GM23338 (cell line): ENCODE measurements around the gene BBOX1.
"Not testable (repeated sequence)": the region's sequence is repeated elsewhere in the genome, so short reads cannot be mapped to it uniquely, and the experiment has no call there.

Source experiments
- CREB1 ChIP-seq: fragments of 250-450 bp; sonication (Bioruptor Pico); IDR thresholded peaks from 2 replicates; pipeline ENCODE4 v1.5.0; 2020; ENCODE audit warnings: low read depth, mild to moderate bottlenecking, moderate library complexity
- ETS1 ChIP-seq: IDR thresholded peaks from 2 replicates; pipeline ENCODE4 v1.6.1; 2016; ENCODE audit warnings: antibody characterized with exemption
- EZH2 ChIP-seq: fragments of 200-600 bp; sonication (generic); IDR thresholded peaks from one replicate; pipeline ENCODE4 v1.8.0; 2017; ENCODE audit warnings: antibody characterized with exemption, mild to moderate bottlenecking, low read depth; ENCODE audit not compliant: unreplicated experiment
- EZH2phosphoT487 ChIP-seq: fragments of 200-600 bp; sonication (generic); IDR thresholded peaks from one replicate; pipeline ENCODE4 v1.8.1; 2018; ENCODE audit warnings: antibody characterized with exemption; ENCODE audit not compliant: unreplicated experiment
- JUNB ChIP-seq: IDR thresholded peaks from one replicate; pipeline ENCODE4 v1.6.1; 2016; ENCODE audit warnings: antibody characterized with exemption; ENCODE audit not compliant: unreplicated experiment
- NANOG ChIP-seq: IDR thresholded peaks from 2 replicates; pipeline ENCODE4 v1.6.1; 2016; ENCODE audit warnings: antibody characterized with exemption, borderline replicate concordance
- POLR2AphosphoS5 ChIP-seq: IDR thresholded peaks from 2 replicates; pipeline ENCODE4 v1.6.1; 2016; ENCODE audit warnings: antibody characterized with exemption, low read depth
- STAT1 ChIP-seq: IDR thresholded peaks from one replicate; pipeline ENCODE4 v1.6.1; 2016; ENCODE audit warnings: antibody characterized with exemption; ENCODE audit not compliant: unreplicated experiment
- TF ChIP-seq, protein P1 (sequence below), 2 experiments: fragments of 200-600 bp in 1 of 2; sonication (generic) in 1 of 2; conservative IDR thresholded peaks; 2 replicates each; pipeline versions ENCODE4 v1.5.1 to v1.6.1; 2016 to 2017; ENCODE audit warnings: antibody characterized with exemption in 2 of 2, low read depth in 2 of 2, mild to moderate bottlenecking in 2 of 2, moderate library complexity in 1 of 2
- TF ChIP-seq, protein P2 (sequence below): IDR thresholded peaks from one replicate; pipeline ENCODE4 v1.6.1; 2018; ENCODE audit warnings: antibody characterized with exemption; ENCODE audit not compliant: unreplicated experiment

- not testable (repeated sequence) for TF ChIP-seq POLR2AphosphoS5; JUNB; NANOG; CREB1 (CRISPR knock-in tag); EZH2phosphoT487; EZH2; STAT1; ETS1
- TF ChIP-seq, protein P1, sequence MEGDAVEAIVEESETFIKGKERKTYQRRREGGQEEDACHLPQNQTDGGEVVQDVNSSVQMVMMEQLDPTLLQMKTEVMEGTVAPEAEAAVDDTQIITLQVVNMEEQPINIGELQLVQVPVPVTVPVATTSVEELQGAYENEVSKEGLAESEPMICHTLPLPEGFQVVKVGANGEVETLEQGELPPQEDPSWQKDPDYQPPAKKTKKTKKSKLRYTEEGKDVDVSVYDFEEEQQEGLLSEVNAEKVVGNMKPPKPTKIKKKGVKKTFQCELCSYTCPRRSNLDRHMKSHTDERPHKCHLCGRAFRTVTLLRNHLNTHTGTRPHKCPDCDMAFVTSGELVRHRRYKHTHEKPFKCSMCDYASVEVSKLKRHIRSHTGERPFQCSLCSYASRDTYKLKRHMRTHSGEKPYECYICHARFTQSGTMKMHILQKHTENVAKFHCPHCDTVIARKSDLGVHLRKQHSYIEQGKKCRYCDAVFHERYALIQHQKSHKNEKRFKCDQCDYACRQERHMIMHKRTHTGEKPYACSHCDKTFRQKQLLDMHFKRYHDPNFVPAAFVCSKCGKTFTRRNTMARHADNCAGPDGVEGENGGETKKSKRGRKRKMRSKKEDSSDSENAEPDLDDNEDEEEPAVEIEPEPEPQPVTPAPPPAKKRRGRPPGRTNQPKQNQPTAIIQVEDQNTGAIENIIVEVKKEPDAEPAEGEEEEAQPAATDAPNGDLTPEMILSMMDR (conservative IDR thresholded peaks at IDR 0.05; ENCODE audit: low read depth in 2 of 2) = not testable (repeated sequence)
- TF ChIP-seq, protein P2, sequence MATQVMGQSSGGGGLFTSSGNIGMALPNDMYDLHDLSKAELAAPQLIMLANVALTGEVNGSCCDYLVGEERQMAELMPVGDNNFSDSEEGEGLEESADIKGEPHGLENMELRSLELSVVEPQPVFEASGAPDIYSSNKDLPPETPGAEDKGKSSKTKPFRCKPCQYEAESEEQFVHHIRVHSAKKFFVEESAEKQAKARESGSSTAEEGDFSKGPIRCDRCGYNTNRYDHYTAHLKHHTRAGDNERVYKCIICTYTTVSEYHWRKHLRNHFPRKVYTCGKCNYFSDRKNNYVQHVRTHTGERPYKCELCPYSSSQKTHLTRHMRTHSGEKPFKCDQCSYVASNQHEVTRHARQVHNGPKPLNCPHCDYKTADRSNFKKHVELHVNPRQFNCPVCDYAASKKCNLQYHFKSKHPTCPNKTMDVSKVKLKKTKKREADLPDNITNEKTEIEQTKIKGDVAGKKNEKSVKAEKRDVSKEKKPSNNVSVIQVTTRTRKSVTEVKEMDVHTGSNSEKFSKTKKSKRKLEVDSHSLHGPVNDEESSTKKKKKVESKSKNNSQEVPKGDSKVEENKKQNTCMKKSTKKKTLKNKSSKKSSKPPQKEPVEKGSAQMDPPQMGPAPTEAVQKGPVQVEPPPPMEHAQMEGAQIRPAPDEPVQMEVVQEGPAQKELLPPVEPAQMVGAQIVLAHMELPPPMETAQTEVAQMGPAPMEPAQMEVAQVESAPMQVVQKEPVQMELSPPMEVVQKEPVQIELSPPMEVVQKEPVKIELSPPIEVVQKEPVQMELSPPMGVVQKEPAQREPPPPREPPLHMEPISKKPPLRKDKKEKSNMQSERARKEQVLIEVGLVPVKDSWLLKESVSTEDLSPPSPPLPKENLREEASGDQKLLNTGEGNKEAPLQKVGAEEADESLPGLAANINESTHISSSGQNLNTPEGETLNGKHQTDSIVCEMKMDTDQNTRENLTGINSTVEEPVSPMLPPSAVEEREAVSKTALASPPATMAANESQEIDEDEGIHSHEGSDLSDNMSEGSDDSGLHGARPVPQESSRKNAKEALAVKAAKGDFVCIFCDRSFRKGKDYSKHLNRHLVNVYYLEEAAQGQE = not testable (repeated sequence)
Measured at GRCh38 chr11:27090357-27090948, 49.8 kb downstream of the BBOX1 start.
